Measurements from ENCODE around the gene WDR45B.

WDR45B gene

DNA sequence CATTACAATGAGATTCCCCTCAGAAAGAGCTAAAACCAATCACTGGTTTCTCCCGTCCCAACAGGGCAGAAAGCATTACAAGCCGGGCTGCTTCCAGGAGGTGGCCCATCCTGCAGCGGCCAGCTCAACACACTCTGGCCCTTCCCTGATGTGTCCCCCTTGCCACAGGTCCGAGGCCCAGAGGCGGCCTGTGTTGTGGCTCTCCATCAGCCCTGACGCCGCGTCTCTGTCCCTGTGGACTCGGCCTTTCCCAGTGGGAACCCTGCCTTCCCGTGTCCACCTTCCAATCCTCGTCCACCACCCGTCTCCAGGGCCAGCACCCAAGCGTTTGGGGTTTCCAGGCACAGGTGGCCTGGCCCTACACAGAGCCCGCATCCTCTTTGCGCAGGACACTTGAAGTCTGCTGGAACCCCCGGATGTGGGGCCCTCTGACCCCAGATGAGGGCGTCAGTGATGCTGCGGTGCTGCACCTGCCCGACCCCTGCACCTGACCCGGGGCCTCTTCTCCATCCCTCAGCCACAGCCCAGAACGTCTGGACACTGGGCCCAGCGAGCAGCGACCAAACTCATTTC, 29.2 kb upstream of the WDR45B start:
- DNase-seq (ENCODE audit: low read depth in 2 of 2), result no peak

GRCh38 chr17:82675476-82676245, 27.4 kb upstream of the WDR45B start:
- DNase-seq (ENCODE audit: low read depth in 2 of 2), result no peak

DNA sequence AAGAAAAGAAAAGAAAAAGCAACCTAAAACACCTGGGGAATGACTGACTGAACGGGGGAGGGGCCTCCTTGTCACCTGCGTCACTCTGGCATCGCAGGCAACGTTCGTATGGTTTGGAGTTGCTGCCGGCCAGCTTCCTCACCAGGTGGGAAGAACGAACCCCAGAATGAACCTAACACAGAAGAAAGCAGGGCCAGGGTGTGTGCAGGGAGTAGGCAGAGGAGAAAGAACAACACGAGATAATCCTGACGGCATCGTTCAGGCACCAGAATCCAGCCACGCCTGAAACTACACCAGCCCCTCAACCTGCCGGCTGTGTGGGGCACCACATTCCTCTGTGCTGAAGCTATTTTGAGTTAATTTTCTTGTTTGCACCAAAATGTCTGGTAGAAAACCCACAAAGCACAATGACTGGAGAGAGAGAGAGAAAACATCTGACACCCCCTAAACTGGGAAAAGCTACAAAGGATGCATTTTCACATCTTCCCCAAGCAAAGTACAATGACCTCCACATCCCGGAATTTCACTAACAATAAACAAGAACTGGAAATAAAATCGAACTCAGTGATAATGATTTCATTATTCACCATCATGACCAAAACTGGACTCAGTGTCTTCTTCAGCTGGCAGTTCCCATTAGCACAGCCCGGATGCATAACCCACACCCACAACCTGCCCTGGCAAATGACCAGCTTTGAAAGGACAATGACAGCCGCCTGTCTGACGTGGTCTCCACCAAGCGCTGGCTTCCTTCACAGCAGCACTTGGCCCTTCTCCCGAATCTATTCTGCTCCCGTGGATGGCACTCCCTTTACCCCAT, 26.6 kb upstream of the WDR45B start:
- no peak for DNase-seq (ENCODE audit: low read depth in 2 of 2)

- no peak for DNase-seq (ENCODE audit: low read depth in 2 of 2)
Measured at GRCh38 chr17:82670661-82671450, 22.6 kb upstream of the WDR45B start.

GRCh38 chr17:82668631-82669099, 20.4 kb upstream of the WDR45B start:
- DNase-seq (ENCODE audit: low read depth in 2 of 2), result peak; percentile 21 to 41

DNA sequence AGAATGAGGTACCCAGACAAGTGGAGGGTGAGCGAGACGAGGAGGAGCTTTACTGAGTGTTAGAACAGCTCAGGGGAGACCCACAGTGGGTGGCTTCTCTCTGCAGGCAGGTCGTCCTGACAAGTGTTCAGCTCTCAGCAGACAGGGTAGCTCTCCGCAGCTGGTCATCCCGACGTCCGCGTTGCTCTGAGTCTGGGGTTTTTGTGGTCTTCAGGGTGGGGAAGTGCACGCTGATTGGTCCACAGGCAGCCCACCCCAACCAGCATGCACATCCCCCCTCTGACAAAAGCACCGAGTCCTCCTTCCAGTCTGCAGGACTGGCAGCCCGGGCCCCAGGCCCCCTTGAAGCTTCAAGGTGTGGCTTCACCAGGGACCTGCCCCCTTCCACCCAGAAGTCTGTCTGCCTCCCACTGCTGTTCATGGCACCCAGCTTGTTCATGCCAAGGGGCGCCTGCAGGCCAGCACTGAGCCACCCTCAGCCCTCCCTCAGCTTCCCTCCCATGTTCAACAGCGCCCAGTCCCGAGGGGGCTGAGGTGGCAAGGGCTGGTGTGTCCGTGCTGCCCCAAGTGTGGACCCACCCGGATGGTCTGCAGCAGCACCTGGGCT, 19.9 kb upstream of the WDR45B start:
- DNase-seq (ENCODE audit: low read depth in 2 of 2), result no peak

- no peak for DNase-seq (ENCODE audit: low read depth in 2 of 2)
Measured at GRCh38 chr17:82667668-82668000, 19.4 kb upstream of the WDR45B start.

GRCh38 chr17:82666931-82667667, 18.9 kb upstream of the WDR45B start:
- DNase-seq (ENCODE audit: low read depth in 2 of 2), result no peak

DNA sequence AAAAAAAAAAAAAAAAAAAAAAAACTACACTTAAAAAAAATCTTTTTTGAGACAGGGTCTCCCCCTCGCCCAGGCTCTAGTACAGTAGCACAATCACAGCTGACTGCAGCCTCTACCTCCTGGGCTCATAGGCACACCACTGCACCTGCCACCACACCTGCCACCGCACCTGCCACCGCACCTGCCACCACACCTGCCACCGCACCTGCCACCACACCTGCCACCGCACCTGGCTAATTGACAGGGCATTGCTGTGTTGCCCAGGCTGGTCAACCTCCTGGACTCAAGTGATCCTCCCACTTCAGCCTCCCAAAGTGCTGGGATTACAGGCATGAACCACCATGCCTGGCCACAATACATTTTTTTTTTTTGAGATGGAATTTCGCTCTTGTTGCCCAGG, 17.6 kb upstream of the WDR45B start:
- DNase-seq (ENCODE audit: low read depth in 2 of 2), result no peak

DNA sequence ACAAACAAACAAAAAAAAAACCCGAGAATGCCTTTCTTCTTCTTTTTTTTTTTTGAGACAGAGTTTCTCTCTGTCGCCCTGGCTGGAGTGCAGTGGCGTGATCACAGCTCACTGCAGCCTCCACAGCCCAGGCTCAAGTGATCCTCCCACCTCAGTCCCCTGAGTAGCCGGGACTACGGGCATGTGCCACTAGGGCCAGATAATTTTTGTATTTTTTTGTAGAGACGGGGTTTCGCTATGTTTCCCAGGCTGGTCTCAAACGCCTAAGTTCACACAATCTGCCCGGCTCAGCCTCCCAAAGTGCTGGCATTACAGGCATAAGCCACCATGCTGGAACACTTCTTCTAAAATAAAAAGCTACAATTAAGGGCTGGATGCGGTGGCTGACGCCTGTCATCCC, 17.0 kb upstream of the WDR45B start:
- no peak for DNase-seq (ENCODE audit: low read depth in 2 of 2)

DNA sequence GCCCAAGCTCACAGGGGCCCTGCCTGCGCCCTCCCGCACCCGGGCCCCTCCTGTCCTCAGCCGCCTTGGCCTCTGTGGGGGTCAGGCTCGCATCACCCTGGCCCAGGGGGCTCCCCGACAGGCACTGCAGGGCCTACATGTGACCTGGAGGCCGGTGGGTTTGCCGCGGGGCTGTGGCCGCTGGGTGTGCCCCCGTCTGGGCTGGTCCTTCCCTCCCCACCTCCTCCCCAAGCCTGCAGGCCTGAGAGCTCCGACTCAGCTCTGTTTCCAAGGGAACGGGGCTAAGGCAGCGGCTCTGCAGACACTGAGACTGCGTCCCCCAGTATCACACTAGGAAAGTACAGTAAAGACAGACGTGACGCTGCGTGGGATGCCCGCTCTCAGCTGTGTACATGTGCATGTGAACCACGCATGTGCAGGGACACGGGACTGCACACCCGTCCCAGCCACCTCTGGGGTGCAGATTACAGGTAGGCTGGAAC, 16.5 kb upstream of the WDR45B start:
- DNase-seq (ENCODE audit: low read depth in 2 of 2), result no peak

- DNase-seq (ENCODE audit: low read depth in 2 of 2), result no peak
Measured at GRCh38 chr17:82664276-82664575, 16.0 kb upstream of the WDR45B start.

- DNase-seq (ENCODE audit: low read depth in 2 of 2), result no peak
Measured at GRCh38 chr17:82663381-82664275, 15.4 kb upstream of the WDR45B start.

DNA sequence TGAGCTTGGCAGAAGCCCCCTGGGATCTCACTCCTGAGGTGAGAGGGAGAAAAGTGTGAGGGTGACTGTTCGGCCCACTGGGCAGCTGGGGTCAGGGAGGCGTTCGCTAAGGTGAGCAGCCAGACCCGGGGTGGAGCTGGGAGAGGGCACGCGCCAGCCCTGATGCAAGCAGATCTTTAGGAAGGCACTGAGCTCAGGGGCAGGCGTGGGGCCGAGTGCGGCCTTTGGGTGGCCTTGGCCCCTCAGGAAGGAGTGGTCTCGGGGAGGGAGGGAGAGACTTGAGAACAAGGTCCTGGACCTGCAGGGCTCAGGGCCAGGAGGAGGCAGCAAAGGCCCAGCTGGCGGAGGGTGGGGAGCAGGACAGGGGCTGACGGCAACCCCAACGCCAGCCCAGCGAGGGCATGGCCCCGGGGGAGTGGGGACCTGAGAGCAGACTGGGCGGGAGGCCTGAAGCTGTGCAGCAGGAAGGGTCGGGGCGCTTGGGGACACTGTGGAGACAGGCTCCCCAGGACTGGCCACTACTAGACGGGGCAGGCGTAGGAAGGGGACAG, 14.5 kb upstream of the WDR45B start:
- no peak for DNase-seq (ENCODE audit: low read depth in 2 of 2)

DNA sequence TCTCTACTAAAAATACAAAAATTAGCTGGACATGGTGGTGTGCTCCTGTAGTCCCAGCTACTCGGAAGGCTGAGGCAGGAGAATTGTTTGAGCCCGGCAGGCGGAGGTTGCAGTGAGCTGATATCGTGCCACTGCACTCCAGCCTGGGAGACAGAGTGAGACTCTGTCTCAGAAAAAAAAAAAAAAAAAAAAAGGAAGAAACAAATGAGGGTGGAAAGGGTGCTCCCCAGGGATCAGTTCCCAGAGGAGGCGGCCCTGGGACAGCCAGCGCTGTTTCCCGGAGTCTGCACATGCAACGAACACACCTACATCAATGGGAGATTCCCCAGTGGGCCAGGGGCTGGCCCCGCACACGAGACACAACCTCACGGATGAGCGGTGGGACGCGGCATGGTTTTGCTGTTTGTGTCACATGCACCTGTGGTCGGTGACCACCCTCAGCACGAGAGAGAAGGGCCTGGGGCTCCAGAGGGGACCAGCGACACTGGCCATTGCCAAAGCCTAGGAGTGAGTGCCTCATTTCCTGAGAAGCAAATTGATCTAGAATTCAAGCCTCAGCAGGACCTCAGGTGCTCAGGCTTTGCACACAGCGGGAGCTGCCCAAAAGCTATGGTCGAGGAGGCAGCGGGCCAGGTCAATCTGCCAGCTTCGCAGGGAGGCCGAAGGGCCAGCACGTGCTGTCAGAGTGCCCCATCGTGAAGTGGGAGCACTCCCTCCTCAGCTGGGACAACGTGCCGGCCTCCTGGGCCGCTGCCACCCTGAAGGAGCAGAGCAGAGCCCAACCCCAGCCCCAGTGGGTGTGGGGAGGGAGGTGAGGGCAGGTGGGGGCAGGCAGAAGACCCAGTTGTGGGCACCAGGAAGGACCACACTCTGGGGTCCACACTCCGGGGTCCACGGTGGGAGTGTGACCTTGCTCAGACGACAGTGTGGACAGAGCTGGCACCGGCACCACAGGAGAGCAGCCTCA, 13.8 kb upstream of the WDR45B start:
- no peak for DNase-seq (ENCODE audit: low read depth in 2 of 2)

GRCh38 chr17:82659886-82660285, 11.6 kb upstream of the WDR45B start:
- DNase-seq (ENCODE audit: low read depth in 2 of 2), result no peak

DNA sequence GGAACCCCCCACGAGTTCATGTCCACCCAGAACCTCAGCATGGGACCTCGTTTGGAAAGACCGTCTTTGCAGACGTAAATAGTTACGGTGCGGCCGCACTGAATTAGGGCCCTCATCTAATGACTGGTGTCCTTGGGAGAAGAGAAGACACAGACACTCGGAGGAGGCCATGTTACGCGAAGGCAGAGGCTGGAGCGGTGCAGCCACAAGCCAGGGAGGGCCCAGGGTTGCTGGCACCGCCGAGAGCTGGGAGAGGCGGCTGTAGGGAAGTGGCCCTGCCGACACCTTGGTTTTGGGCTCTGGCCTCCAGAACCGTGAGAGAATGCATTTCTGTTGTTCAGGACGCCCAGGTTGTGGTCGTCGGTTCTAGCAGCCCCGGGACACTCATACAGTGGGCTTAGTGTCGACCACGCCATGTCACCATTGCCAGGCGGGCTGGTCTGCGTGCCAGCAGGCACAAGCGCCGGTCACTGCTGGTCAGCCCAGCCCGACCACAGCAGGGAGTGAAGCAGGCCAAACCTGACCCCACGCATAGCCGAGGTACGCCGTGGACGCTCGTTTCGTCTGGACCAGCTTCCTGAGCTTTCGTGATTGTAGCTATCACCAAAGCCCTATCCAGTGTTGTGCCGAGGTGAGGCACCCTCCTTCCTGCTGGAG, 10.7 kb upstream of the WDR45B start:
- no peak for DNase-seq (ENCODE audit: low read depth in 2 of 2)

GRCh38 chr17:82658331-82658730, 10.1 kb upstream of the WDR45B start:
- no peak for DNase-seq (ENCODE audit: low read depth in 2 of 2)

Measured in stimulated activated CD8-positive, alpha-beta memory T cell treated with anti-CD3 and anti-CD28 coated beads, Interleukin-2, amount 100 ng/mL, for 48 hours (primary cell).